SK-N-SH (cell line): ENCODE measurements around the gene RABAC1. TPM values are rescaled to one million over a fixed set of nuclear protein-coding genes. Genes with fewer than 3 reads are reported as not detected.

Experiments used
- CTCF ChIA-PET: fragments of 300-600, 350-600 bp; formaldehyde crosslinking; extraction: SDS; loops from one replicate; lab custom pipeline; 2021; lab: Yijun Ruan, JAX
- POLR2A ChIA-PET: fragments of 350-600 bp; sonication (Branson Sonifier 250); formaldehyde crosslinking; extraction: SDS; loops from one replicate; lab custom pipeline; 2020; ENCODE audit warnings: antibody characterized with exemption, inconsistent platforms; lab: Yijun Ruan, JAX
- DNase-seq: peaks from one replicate; pipeline ENCODE4 v3.0.0; 2012
- H2AFZ ChIP-seq: fragments of 200-600 bp; sonication (generic); 2 replicates; pipeline ENCODE4 v1.8.1; 2016; ENCODE audit warnings: antibody characterized with exemption, mild to moderate bottlenecking, low read depth
- H3F3A ChIP-seq: fragments of 200-600 bp; sonication (generic); replicated peaks from 2 replicates; pipeline ENCODE3; 2016; ENCODE audit warnings: antibody characterized with exemption, mild to moderate bottlenecking; ENCODE audit not compliant: insufficient read depth
- H3K27ac ChIP-seq, 2 experiments: fragments of 200-500 bp in 1 of 2; fragments of 200-600 bp in 1 of 2; sonication (Bioruptor generic) in 1 of 2; sonication (generic), shearing (Covaris generic) in 1 of 2; 2 replicates each; pipeline versions ENCODE4 v1.5.1 to v1.6.1; 2014 to 2016; ENCODE audit warnings: low read depth in 2 of 2, inconsistent platforms in 1 of 2, low read length in 1 of 2, mild to moderate bottlenecking in 1 of 2, mixed read lengths in 1 of 2
- H3K27me3 ChIP-seq: fragments of 200-600 bp; sonication (generic), shearing (Covaris generic); 2 replicates; pipeline ENCODE4 v1.6.1; 2016; ENCODE audit warnings: mixed run types; ENCODE audit not compliant: insufficient read depth
- H3K36me3 ChIP-seq, 2 experiments: fragments of 200-500 bp in 1 of 2; fragments of 200-600 bp in 1 of 2; sonication (Bioruptor generic) in 1 of 2; sonication (generic) in 1 of 2; replicated peaks in 1 of 2; 2 replicates each; pipeline versions ENCODE3 to v1.5.1; 2014 to 2016; ENCODE audit warnings: low read length in 1 of 2, mild to moderate bottlenecking in 1 of 2; ENCODE audit not compliant: insufficient read depth in 2 of 2, control insufficient read depth in 1 of 2
- H3K4me1 ChIP-seq, 2 experiments: fragments of 200-500 bp in 1 of 2; fragments of 200-600 bp in 1 of 2; sonication (Bioruptor generic) in 1 of 2; sonication (generic), shearing (Covaris generic) in 1 of 2; 2 replicates each; pipeline versions ENCODE4 v1.5.1 to v1.6.1; 2014 to 2016; ENCODE audit warnings: low read depth in 1 of 2, low read length in 1 of 2, mixed run types in 1 of 2; ENCODE audit not compliant: insufficient read depth in 2 of 2, control insufficient read depth in 1 of 2
- H3K4me2 ChIP-seq: fragments of 200-600 bp; sonication (generic), shearing (Covaris generic); 2 replicates; pipeline ENCODE4 v1.6.1; 2017; ENCODE audit warnings: mixed run types
- H3K4me3 ChIP-seq, 2 experiments: fragments of 200-500 bp in 1 of 2; fragments of 200-600 bp in 1 of 2; sonication (Bioruptor generic) in 1 of 2; sonication (generic), shearing (Covaris generic) in 1 of 2; 2 replicates each; pipeline versions ENCODE4 v1.5.1 to v1.8.1; 2014 to 2016; ENCODE audit warnings: low read depth in 2 of 2, inconsistent platforms in 1 of 2, low read length in 1 of 2, mild to moderate bottlenecking in 1 of 2, mixed read lengths in 1 of 2, moderate library complexity in 1 of 2
- H3K79me2 ChIP-seq: fragments of 200-600 bp; sonication (generic); 2 replicates; pipeline ENCODE4 v1.8.1; 2017; ENCODE audit warnings: mild to moderate bottlenecking; ENCODE audit not compliant: insufficient read depth
- H3K9ac ChIP-seq: fragments of 200-600 bp; sonication (generic); 2 replicates; pipeline ENCODE4 v1.6.1; 2017; ENCODE audit warnings: mixed run types
- H3K9me2 ChIP-seq: fragments of 200-600 bp; sonication (generic); 2 replicates; pipeline ENCODE4 v1.6.1; 2017; ENCODE audit warnings: mixed run types
- H3K9me3 ChIP-seq: fragments of 200-600 bp; sonication (generic); 2 replicates; pipeline ENCODE4 v1.6.1; 2017; ENCODE audit warnings: mixed run types, mild to moderate bottlenecking, moderate library complexity
- H4K20me1 ChIP-seq: fragments of 200-600 bp; sonication (generic); 2 replicates; pipeline ENCODE4 v1.6.1; 2017; ENCODE audit warnings: mild to moderate bottlenecking, mixed run types; ENCODE audit not compliant: insufficient read depth
- CHD2 ChIP-seq: fragments of 150-350 bp; IDR thresholded peaks from 2 replicates; pipeline ENCODE4 v1.6.1; 2018; ENCODE audit warnings: low read length; ENCODE audit not compliant: partially characterized antibody
- ELF1 ChIP-seq: IDR thresholded peaks from 2 replicates; pipeline ENCODE4 v1.4.0; 2012
- JUND ChIP-seq: IDR thresholded peaks from 2 replicates; pipeline ENCODE4 v1.4.0; 2012
- MEF2A ChIP-seq: IDR thresholded peaks from 2 replicates; pipeline ENCODE4 v1.4.0; 2012; ENCODE audit warnings: low read depth, borderline replicate concordance
- NRF1 ChIP-seq: IDR thresholded peaks from 2 replicates; pipeline ENCODE4 v1.6.1; 2012; ENCODE audit warnings: low read depth, mild to moderate bottlenecking, low read length
- RAD21 ChIP-seq: IDR thresholded peaks from 2 replicates; pipeline ENCODE4 v1.6.1; 2012; ENCODE audit warnings: mild to moderate bottlenecking, low read length
- RCOR1 ChIP-seq: fragments of 150-350 bp; IDR thresholded peaks from 2 replicates; pipeline ENCODE4 v1.6.1; 2017; ENCODE audit warnings: antibody characterized with exemption, low read length
- RFX5 ChIP-seq: IDR thresholded peaks from 2 replicates; pipeline ENCODE4 v1.6.1; 2012; ENCODE audit warnings: mild to moderate bottlenecking, improper control_type of control experiment, low read length
- RXRA ChIP-seq: IDR thresholded peaks from 2 replicates; pipeline ENCODE4 v1.4.0; 2012; ENCODE audit warnings: low read depth, mild to moderate bottlenecking, borderline replicate concordance
- SIN3A ChIP-seq: IDR thresholded peaks from 2 replicates; pipeline ENCODE4 v1.6.1; 2012; ENCODE audit warnings: low read depth, mild to moderate bottlenecking, low read length, moderate library complexity, borderline replicate concordance
- SMC3 ChIP-seq: IDR thresholded peaks from 2 replicates; pipeline ENCODE4 v1.6.1; 2012; ENCODE audit warnings: low read depth, low read length, improper control_type of control experiment
- TAF1 ChIP-seq: IDR thresholded peaks from 2 replicates; pipeline ENCODE4 v1.6.1; 2012; ENCODE audit warnings: low read depth, mild to moderate bottlenecking, low read length, moderate library complexity, borderline replicate concordance
- TCF12 ChIP-seq: IDR thresholded peaks from 2 replicates; pipeline ENCODE4 v1.4.0; 2012
- YY1 ChIP-seq: IDR thresholded peaks from 2 replicates; pipeline ENCODE4 v1.4.0; 2012; ENCODE audit warnings: low read depth, mild to moderate bottlenecking
- WGBS: methylation state at CpG from one replicate; pipeline ENCODE4 v1.1.6; 2017; ENCODE audit warnings: low lambda C conversion rate; 5-methylcytosine and 5-hydroxymethylcytosine counted together
- polyA plus RNA-seq, 3 experiments: library from polyadenylated mRNA; depleted of rRNA; stranded (reverse); fragments of >200 nt; gene quantifications; 2 replicates each; pipeline ENCODE4 v1.2.3, GENCODE V29; 2012
- TF ChIP-seq, protein P1 (sequence below): IDR thresholded peaks from 2 replicates; pipeline ENCODE4 v1.6.1; 2012; ENCODE audit warnings: mild to moderate bottlenecking, low read depth, low read length, moderate library complexity
- TF ChIP-seq, protein P2 (sequence below): fragments of 150-350 bp; IDR thresholded peaks from 2 replicates; pipeline ENCODE4 v1.6.1; 2016; ENCODE audit warnings: mild to moderate bottlenecking, low read depth, low read length
- TF ChIP-seq, protein P3 (sequence below): IDR thresholded peaks from 2 replicates; pipeline ENCODE4 v1.4.0; 2012; ENCODE audit warnings: low read depth
- TF ChIP-seq, protein P4 (sequence below): IDR thresholded peaks from 2 replicates; pipeline ENCODE4 v1.4.0; 2012; ENCODE audit warnings: low read depth, borderline replicate concordance

The RABAC1 gene
- polyA plus RNA-seq, 1 of the 3 experiments (the other 2 are of a cell fraction): 287 TPM

DNA sequence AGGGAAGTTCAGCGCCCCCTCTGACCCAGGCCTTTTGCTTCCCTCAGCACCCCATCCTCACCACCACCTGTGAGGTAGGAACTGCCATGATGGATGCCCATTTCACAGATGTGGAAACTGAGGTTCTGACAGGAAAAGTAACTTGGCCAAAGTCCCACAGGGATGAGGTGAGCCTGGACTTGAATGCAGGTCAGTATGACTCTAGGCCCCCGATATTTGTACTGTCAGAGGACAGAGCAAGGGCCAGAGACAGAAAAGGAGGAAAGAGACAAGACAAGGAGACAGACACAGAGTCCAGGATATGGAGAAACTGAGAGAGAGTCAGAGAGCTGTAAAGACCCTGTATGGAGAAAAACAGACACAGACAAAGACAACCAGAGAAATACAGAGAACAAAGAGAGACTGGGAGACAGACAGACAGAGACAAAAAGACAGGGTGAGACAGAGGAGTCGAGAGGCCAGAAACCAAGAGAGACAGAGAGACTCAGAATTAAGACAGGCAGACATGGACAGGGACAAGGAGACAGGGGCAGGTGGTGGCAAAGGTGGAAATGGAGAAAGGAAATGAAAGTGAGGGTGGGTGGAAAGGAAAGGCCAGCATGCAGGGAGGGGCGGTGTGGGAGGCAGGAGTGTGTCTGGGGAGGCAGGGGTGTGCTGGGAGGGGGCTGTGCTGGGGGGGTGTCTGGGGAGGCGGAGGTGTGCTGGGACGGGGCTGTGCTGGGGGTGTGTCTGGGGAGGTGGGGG, 35.9 kb downstream of the RABAC1 start:
- no peaks in the 10 kb centered on the region for H3K79me2 ChIP-seq
- no peak overlapping the region for H3K4me2 ChIP-seq
- 37% methylated on average over 6 of the region's 6 CpGs for WGBS
- DNase-seq: no peak
- H3K27ac ChIP-seq: no peak overlapping the region
- ChIA-PET POLR2A (interaction anchor here (0.8 kb wide), 1 partner anchor 12 kb away, joined by 3 read pairs; no protein-coding TSS in a partner anchor), CTCF (no interaction called here)
- no peaks in the 10 kb centered on the region; a peak in 1 of 4 replicates for H3K4me1 ChIP-seq
- H2AFZ ChIP-seq: no peak overlapping the region
- no peaks in the 10 kb centered on the region for H3K27me3 ChIP-seq
- no peaks in the 10 kb centered on the region for H3K9me3 ChIP-seq
- no peak overlapping the region for H3K4me3 ChIP-seq
- H3K9me2 ChIP-seq: no peaks in the 10 kb centered on the region
- no peaks in the 10 kb centered on the region for H4K20me1 ChIP-seq
- no peaks in the 10 kb centered on the region for H3K36me3 ChIP-seq
- H3F3A ChIP-seq: no peaks in the 10 kb centered on the region
- H3K9ac ChIP-seq: no peak overlapping the region
- no peak for TF ChIP-seq JUND
- TF ChIP-seq CHD2: no peak
- no peak for TF ChIP-seq RCOR1
- TF ChIP-seq, protein P1, sequence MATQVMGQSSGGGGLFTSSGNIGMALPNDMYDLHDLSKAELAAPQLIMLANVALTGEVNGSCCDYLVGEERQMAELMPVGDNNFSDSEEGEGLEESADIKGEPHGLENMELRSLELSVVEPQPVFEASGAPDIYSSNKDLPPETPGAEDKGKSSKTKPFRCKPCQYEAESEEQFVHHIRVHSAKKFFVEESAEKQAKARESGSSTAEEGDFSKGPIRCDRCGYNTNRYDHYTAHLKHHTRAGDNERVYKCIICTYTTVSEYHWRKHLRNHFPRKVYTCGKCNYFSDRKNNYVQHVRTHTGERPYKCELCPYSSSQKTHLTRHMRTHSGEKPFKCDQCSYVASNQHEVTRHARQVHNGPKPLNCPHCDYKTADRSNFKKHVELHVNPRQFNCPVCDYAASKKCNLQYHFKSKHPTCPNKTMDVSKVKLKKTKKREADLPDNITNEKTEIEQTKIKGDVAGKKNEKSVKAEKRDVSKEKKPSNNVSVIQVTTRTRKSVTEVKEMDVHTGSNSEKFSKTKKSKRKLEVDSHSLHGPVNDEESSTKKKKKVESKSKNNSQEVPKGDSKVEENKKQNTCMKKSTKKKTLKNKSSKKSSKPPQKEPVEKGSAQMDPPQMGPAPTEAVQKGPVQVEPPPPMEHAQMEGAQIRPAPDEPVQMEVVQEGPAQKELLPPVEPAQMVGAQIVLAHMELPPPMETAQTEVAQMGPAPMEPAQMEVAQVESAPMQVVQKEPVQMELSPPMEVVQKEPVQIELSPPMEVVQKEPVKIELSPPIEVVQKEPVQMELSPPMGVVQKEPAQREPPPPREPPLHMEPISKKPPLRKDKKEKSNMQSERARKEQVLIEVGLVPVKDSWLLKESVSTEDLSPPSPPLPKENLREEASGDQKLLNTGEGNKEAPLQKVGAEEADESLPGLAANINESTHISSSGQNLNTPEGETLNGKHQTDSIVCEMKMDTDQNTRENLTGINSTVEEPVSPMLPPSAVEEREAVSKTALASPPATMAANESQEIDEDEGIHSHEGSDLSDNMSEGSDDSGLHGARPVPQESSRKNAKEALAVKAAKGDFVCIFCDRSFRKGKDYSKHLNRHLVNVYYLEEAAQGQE: no peak
- TF ChIP-seq, protein P2, sequence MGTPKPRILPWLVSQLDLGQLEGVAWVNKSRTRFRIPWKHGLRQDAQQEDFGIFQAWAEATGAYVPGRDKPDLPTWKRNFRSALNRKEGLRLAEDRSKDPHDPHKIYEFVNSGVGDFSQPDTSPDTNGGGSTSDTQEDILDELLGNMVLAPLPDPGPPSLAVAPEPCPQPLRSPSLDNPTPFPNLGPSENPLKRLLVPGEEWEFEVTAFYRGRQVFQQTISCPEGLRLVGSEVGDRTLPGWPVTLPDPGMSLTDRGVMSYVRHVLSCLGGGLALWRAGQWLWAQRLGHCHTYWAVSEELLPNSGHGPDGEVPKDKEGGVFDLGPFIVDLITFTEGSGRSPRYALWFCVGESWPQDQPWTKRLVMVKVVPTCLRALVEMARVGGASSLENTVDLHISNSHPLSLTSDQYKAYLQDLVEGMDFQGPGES: no peak
- TF ChIP-seq SMC3: no peak
- no peak for TF ChIP-seq MEF2A
- no peak for TF ChIP-seq ELF1
- TF ChIP-seq RFX5: no peak
- no peak for TF ChIP-seq RXRA
- TF ChIP-seq RAD21: no peak
- TF ChIP-seq TAF1: no peak
- no peak for TF ChIP-seq SIN3A
- TF ChIP-seq, protein P3, sequence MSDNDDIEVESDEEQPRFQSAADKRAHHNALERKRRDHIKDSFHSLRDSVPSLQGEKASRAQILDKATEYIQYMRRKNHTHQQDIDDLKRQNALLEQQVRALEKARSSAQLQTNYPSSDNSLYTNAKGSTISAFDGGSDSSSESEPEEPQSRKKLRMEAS: no peak
- TF ChIP-seq TCF12: no peak
- TF ChIP-seq YY1: no peak
- no peak for TF ChIP-seq NRF1
- TF ChIP-seq, protein P4, sequence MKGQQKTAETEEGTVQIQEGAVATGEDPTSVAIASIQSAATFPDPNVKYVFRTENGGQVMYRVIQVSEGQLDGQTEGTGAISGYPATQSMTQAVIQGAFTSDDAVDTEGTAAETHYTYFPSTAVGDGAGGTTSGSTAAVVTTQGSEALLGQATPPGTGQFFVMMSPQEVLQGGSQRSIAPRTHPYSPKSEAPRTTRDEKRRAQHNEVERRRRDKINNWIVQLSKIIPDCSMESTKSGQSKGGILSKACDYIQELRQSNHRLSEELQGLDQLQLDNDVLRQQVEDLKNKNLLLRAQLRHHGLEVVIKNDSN: no peak
